Tibial nerve (tissue), 4 donors: Measurements from ENCODE around the gene BNC2. TPM values are rescaled to one million over a fixed set of nuclear protein-coding genes. Genes with fewer than 3 reads are reported as not detected.

Experiments used
- DNase-seq, 2 donors: peaks; one replicate each; pipeline ENCODE4 v3.0.0-alpha.2; 2019; ENCODE audit warnings: low spot score in 2 of 2
- H3K27ac ChIP-seq, 4 donors: fragments of 200-600 bp; sonication (generic) in 3 of 4; one replicate each; pipeline ENCODE4 v1.5.1; 2017 to 2019; ENCODE audit warnings: mild to moderate bottlenecking in 1 of 4
- H3K27me3 ChIP-seq, 2 donors: fragments of 200-600 bp; sonication (generic) in 1 of 2; one replicate each; pipeline versions ENCODE4 v1.5.1 to v1.6.0; 2017 to 2019
- H3K36me3 ChIP-seq, 3 donors: fragments of 200-600 bp; sonication (generic); one replicate each; pipeline ENCODE4 v1.5.1; 2018 to 2019
- H3K4me1 ChIP-seq, 4 donors: fragments of 200-600 bp; sonication (generic) in 3 of 4; one replicate each; pipeline ENCODE4 v1.5.1; 2017 to 2019
- H3K4me3 ChIP-seq, 4 donors: fragments of 200-600 bp; sonication (generic) in 3 of 4; one replicate each; pipeline ENCODE4 v1.5.1; 2017 to 2019; ENCODE audit warnings: mild to moderate bottlenecking in 1 of 4, moderate library complexity in 1 of 4
- H3K9me3 ChIP-seq, 4 donors: fragments of 200-600 bp; sonication (generic) in 3 of 4; one replicate each; pipeline ENCODE4 v1.5.1; 2017 to 2019
- EP300 ChIP-seq, 2 donors: sonication (generic); formaldehyde crosslinking; IDR thresholded peaks; one replicate each; pipeline ENCODE4 v1.6.1; 2017; ENCODE audit warnings: antibody characterized with exemption in 2 of 2, mild to moderate bottlenecking in 1 of 2
- POLR2A ChIP-seq, 2 donors: fragments of 450-650 bp; IDR thresholded peaks; one replicate each; pipeline ENCODE4 v1.6.1; 2017; ENCODE audit warnings: antibody characterized with exemption in 2 of 2, mild to moderate bottlenecking in 2 of 2, moderate library complexity in 2 of 2
- WGBS, 2 donors: methylation state at CpG; one replicate each; pipeline ENCODE4 v1.1.5; 2018; 5-methylcytosine and 5-hydroxymethylcytosine counted together
- total RNA-seq, 4 donors: library from RNA; depleted of rRNA; stranded (reverse); fragments of >200 nt; gene quantifications; one replicate each; pipeline ENCODE4 v1.1.0, GENCODE V29; 2016
- TF ChIP-seq, protein P1 (sequence below), 5 experiments: fragments of 200-600 bp in 3 of 5; fragments of 450-650 bp in 2 of 5; sonication (generic) in 3 of 5; IDR thresholded peaks; one replicate each; pipeline ENCODE4 v1.5.1; 2016 to 2019; ENCODE audit warnings: antibody characterized with exemption in 5 of 5, mild to moderate bottlenecking in 3 of 5, moderate library complexity in 2 of 5

Gene BNC2
- total RNA-seq, 4 donors from 2014 or later, result 69.9 to 89.6 (median 88.4) TPM

DNA sequence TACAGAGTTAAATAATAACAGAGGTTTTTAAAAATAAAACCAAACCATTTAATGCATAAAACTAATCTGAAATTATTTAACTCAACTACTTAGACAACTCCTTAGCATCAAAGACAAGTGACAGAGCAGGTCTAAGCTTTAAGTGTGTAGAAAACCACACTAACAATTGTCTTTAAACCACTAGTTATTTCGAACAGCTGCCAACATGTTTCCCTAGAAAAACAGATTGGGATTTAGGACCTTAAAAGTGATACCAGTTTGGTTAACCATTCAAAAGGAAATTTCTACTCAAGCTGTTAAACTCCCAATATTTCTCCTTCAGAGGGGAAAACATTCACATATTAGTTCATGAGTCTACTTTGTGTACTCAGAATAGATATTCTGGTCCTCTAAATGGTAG lies 208.7 kb downstream of the BNC2 start:
- Histone ChIP-seq H3K36me3 (no peaks in the 10 kb centered on the region), H3K4me3 (no peak overlapping the region), H3K9me3 (no peaks in the 10 kb centered on the region), H3K27ac (no peak overlapping the region), H3K27me3 (no peaks in the 10 kb centered on the region), H3K4me1 (peaks cover 0 to 20% (median 2%) of the 10 kb centered on the region in 4 donors)
- 70 to 75% methylated on average over 1 of the region's 1 CpG for WGBS, 2 donors
- TF ChIP-seq POLR2A (IDR thresholded peaks at IDR 0.05) (no peak), EP300 (IDR thresholded peaks at IDR 0.05) (no peak)
- TF ChIP-seq, protein P1, sequence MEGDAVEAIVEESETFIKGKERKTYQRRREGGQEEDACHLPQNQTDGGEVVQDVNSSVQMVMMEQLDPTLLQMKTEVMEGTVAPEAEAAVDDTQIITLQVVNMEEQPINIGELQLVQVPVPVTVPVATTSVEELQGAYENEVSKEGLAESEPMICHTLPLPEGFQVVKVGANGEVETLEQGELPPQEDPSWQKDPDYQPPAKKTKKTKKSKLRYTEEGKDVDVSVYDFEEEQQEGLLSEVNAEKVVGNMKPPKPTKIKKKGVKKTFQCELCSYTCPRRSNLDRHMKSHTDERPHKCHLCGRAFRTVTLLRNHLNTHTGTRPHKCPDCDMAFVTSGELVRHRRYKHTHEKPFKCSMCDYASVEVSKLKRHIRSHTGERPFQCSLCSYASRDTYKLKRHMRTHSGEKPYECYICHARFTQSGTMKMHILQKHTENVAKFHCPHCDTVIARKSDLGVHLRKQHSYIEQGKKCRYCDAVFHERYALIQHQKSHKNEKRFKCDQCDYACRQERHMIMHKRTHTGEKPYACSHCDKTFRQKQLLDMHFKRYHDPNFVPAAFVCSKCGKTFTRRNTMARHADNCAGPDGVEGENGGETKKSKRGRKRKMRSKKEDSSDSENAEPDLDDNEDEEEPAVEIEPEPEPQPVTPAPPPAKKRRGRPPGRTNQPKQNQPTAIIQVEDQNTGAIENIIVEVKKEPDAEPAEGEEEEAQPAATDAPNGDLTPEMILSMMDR (IDR thresholded peaks at IDR 0.05), result no peak
- DNase-seq, result no peak

DNA sequence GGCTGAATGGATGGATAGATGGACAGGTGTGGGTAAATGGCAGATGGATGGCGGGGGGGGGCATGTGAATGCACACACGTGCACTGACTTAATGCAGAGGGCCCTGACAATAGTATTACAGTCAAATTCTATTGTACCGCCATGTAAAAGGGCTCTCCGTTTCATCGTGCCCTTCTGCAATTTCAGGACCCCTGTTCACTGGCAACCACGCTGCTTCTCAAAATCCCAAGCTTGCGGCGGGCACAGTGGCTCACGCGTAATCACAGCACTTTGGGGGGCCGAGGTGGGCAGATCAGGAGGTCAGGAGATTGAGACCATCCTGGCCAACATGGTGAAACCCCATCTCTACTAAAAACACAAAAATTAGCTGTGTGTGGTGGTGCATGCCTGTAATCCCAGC lies 211.4 kb downstream of the BNC2 start:
- TF ChIP-seq, protein P1 (IDR thresholded peaks at IDR 0.05), result no peak
- TF ChIP-seq EP300 (IDR thresholded peaks at IDR 0.05) (no peak), POLR2A (IDR thresholded peaks at IDR 0.05) (no peak)
- peaks cover 0 to 30% (median 7%) of the 10 kb centered on the region in 4 donors for H3K4me1 ChIP-seq
- no peak overlapping the region for H3K27ac ChIP-seq
- H3K9me3 ChIP-seq, result no peaks in the 10 kb centered on the region
- H3K27me3 ChIP-seq, result no peaks in the 10 kb centered on the region
- WGBS, 2 donors, result 89 to 94% methylated on average over 11 of the region's 11 CpGs
- no peak overlapping the region for H3K4me3 ChIP-seq
- H3K36me3 ChIP-seq, result no peaks in the 10 kb centered on the region
- no peak for DNase-seq

DNA sequence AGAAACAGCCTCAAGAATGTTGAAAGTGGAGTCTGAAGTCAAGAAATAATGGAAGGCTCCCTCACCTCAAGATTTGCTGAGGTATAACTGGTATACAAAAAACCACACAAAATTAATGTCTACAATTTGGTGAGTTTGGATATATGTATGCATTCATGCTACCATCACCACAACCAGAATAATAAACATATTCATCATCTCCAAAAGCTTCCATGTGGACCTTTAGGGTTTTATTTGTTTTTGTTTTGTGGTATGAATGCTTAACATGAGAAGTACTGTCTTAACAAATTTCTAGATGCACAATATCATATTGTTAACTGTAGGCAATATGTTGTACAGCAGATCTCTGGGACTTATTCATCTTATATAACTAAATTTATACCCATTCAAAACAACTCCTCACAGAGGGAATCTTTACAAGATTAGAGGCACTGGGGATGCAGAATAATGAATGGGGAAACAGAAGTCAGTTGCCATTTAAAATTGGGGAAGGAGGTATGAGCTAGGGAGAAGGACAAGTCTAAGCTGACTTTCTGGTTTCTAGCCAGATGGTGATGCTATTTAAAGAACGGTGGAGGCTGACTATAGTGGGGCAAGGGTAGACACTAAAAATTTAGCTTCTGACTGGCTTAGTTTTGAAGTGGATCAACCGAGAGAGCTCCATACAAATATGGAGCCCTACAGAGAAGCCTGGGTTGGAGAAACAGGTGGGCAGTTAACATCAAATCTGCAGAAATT lies 213.9 kb downstream of the BNC2 start:
- no peak overlapping the region for H3K4me3 ChIP-seq
- peak overlapping the region in 2 of 4 donors; percentile 20 to 48 for H3K27ac ChIP-seq
- no peak for DNase-seq
- no peak for TF ChIP-seq POLR2A (IDR thresholded peaks at IDR 0.05)
- no peak for TF ChIP-seq EP300 (IDR thresholded peaks at IDR 0.05)
- TF ChIP-seq, protein P1 (IDR thresholded peaks at IDR 0.05), result no peak
- no peaks in the 10 kb centered on the region for H3K27me3 ChIP-seq
- no peaks in the 10 kb centered on the region for H3K9me3 ChIP-seq
- H3K36me3 ChIP-seq, result no peaks in the 10 kb centered on the region
- peaks cover 0 to 30% (median 7%) of the 10 kb centered on the region in 4 donors for H3K4me1 ChIP-seq
- whole genome bisulfite sequencing, 2 donors, result 58 to 64% methylated on average over 2 of the region's 2 CpGs

DNA sequence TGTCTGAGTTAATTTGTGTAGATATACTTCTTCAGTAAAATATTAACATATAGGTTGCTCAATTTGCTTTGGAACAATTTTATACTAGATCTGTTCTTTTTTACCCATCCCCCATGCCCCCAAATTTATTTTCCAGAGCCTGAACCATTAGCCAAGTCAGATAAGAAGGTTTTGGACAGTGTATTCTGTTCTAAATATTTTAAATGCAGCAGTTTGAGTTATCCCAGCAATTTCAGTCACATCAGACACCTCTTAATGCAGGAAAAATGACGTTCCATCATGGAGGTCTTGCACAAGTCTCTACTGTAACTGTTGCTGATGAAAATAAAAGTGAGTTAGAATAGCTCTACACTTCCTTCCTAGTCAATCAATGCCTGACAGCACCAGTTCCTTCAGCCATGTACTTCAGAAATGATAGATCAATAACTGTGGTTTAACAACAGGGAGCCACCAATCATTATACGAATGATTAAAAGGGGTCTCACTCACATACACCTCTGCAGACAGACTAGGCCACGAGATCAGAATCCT lies 215.8 kb downstream of the BNC2 start:
- H3K27me3 ChIP-seq, result no peaks in the 10 kb centered on the region
- WGBS, 2 donors, result 76 to 78% methylated on average over 3 of the region's 3 CpGs
- H3K4me3 ChIP-seq, result no peak overlapping the region
- H3K4me1 ChIP-seq, result peaks cover 0 to 30% (median 7%) of the 10 kb centered on the region in 4 donors
- H3K9me3 ChIP-seq, result no peaks in the 10 kb centered on the region
- TF ChIP-seq EP300 (IDR thresholded peaks at IDR 0.05), result no peak
- no peak for TF ChIP-seq POLR2A (IDR thresholded peaks at IDR 0.05)
- TF ChIP-seq, protein P1 (IDR thresholded peaks at IDR 0.05), result no peak
- DNase-seq, result no peak
- no peaks in the 10 kb centered on the region for H3K36me3 ChIP-seq
- H3K27ac ChIP-seq, result peak overlapping the region in 2 of 4 donors; percentile 62 to 72
